ENCODE data around the gene PBX4.

GRCh38 chr19:19637523-19638251, 19.2 kb upstream of the PBX4 start:
- TF ChIP-seq CTCF (IDR thresholded peaks at IDR 0.05): no peak
- no peak for TF ChIP-seq POLR2A (IDR thresholded peaks at IDR 0.05)
